GM21447 (cell line): Measurements from ENCODE around the gene RNF135.
"Not testable (repeated sequence)": the region's sequence is repeated elsewhere in the genome, so short reads cannot be mapped to it uniquely, and the experiment has no call there.

Experiments used
- ATAC-seq: cut with Tn5 transposase; IDR thresholded peaks from one replicate; pipeline ENCODE4 v1.9.1; 2021; ENCODE audit not compliant: unreplicated experiment

The RNF135 gene

GRCh38 chr17:30997842-30998241 is 27.0 kb downstream of the RNF135 start:
- ATAC-seq, result no peak

GRCh38 chr17:31002047-31002446 is 31.2 kb downstream of the RNF135 start:
- ATAC-seq, result no peak

- no peak for ATAC-seq
These were observed 32.5 kb downstream of the RNF135 start for GRCh38 chr17:31003225-31003866.

- ATAC-seq, result no peak
These were observed 33.3 kb downstream of the RNF135 start for GRCh38 chr17:31004160-31004559.

GRCh38 chr17:31007695-31008373 is 37.0 kb downstream of the RNF135 start:
- no peak for ATAC-seq

GRCh38 chr17:31008374-31009041 is 37.7 kb downstream of the RNF135 start:
- peak; percentile 60 for ATAC-seq

GRCh38 chr17:31009042-31009702 is 38.3 kb downstream of the RNF135 start:
- not testable (repeated sequence) for ATAC-seq

- ATAC-seq, result not testable (repeated sequence)
These were observed 39.2 kb downstream of the RNF135 start for GRCh38 chr17:31010014-31010413.

GRCh38 chr17:31013844-31014243 is 43.0 kb downstream of the RNF135 start:
- no peak for ATAC-seq

GRCh38 chr17:31015639-31016038 is 44.8 kb downstream of the RNF135 start:
- no peak for ATAC-seq

GRCh38 chr17:31019004-31019403 is 48.2 kb downstream of the RNF135 start:
- no peak for ATAC-seq

- not testable (repeated sequence) for ATAC-seq
These were observed 52.3 kb downstream of the RNF135 start for GRCh38 chr17:31023171-31023570.

GRCh38 chr17:31031841-31032240 is 61.0 kb downstream of the RNF135 start:
- no peak for ATAC-seq

- ATAC-seq, result not testable (repeated sequence)
These were observed 64.8 kb downstream of the RNF135 start for GRCh38 chr17:31035611-31036010.

GRCh38 chr17:31040837-31041236 is 70.0 kb downstream of the RNF135 start:
- not testable (repeated sequence) for ATAC-seq

- not testable (repeated sequence) for ATAC-seq
These were observed 71.5 kb downstream of the RNF135 start for GRCh38 chr17:31042378-31042777.

GRCh38 chr17:31046856-31047425 is 76.1 kb downstream of the RNF135 start:
- not testable (repeated sequence) for ATAC-seq

GRCh38 chr17:31048142-31048541 is 77.3 kb downstream of the RNF135 start:
- no peak for ATAC-seq

- no peak for ATAC-seq
These were observed 77.9 kb downstream of the RNF135 start for GRCh38 chr17:31048780-31049179.
